OCI-LY7 (cell line): ENCODE results near the gene SHQ1.

Experiments used
- CTCF ChIP-seq: fragments of 200-600 bp; sonication (generic); conservative IDR thresholded peaks from 2 replicates; pipeline ENCODE4 v1.5.1; 2014; ENCODE audit warnings: mild to moderate bottlenecking, antibody characterized with exemption, low read length, moderate library complexity, mixed read lengths
- EZH2phosphoT487 ChIP-seq: fragments of 200-600 bp; sonication (generic); IDR thresholded peaks from 2 replicates; pipeline ENCODE4 v1.6.1; 2018; ENCODE audit warnings: low read depth, borderline replicate concordance, mild to moderate bottlenecking, mixed run types, antibody characterized with exemption, low read length, moderate library complexity, mixed read lengths

DNA sequence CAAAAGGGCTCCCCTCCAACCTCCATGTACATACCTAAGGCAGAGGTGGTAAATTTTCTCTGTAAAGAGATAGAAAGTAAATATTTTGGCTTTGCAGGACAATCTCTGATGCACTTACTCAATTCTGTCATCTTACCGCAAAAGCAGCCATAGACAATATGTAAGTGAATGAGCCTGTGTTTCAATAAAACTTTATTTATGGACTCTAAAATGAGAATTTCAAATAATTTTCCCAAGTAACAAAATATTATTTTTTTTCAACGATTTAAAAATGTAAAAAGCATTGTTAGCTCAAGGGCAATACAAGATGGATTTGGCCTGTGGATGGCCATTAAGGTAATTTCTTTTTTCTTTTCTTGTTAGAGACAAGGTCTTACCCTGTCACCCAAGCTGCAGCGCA lies 44.7 kb downstream of the SHQ1 start:
- no peak for TF ChIP-seq CTCF
- no peak for TF ChIP-seq EZH2phosphoT487
